HUES64 (cell line): ENCODE measurements around the gene PFN1.
A peak's percentile ranks its signal among the peaks of the same experiment; 100 is the strongest.

Source experiments
- H3K27ac ChIP-seq: 2 replicates; pipeline ENCODE4 v1.7.0; 2013; ENCODE audit warnings: low read depth, low read length, inconsistent platforms
- H3K27me3 ChIP-seq: 2 replicates; pipeline ENCODE4 v1.6.1; 2013; ENCODE audit warnings: mild to moderate bottlenecking, low read length; ENCODE audit not compliant: insufficient read depth
- H3K36me3 ChIP-seq: 2 replicates; pipeline ENCODE4 v1.6.1; 2013; ENCODE audit warnings: mild to moderate bottlenecking, low read length; ENCODE audit not compliant: insufficient read depth
- H3K4me1 ChIP-seq: 2 replicates; pipeline ENCODE4 v1.6.1; 2013; ENCODE audit warnings: mild to moderate bottlenecking, low read length, moderate library complexity; ENCODE audit not compliant: insufficient read depth
- H3K4me3 ChIP-seq: 2 replicates; pipeline ENCODE4 v1.5.1; 2013; ENCODE audit warnings: mild to moderate bottlenecking, low read length, moderate library complexity
- H3K9ac ChIP-seq: 2 replicates; pipeline ENCODE4 v1.6.1; 2013; ENCODE audit warnings: mild to moderate bottlenecking, low read depth, low read length
- H3K9me3 ChIP-seq: 2 replicates; pipeline ENCODE4 v1.6.1; 2013; ENCODE audit warnings: low read depth, low read length; ENCODE audit not compliant: insufficient read depth
- WGBS: fragments of 150-250, 120-280 bp; methylation state at CpG from one replicate; pipeline ENCODE4 v1.1.7; 2013; ENCODE audit warnings: missing lambda C conversion rate; 5-methylcytosine and 5-hydroxymethylcytosine counted together

The PFN1 gene

DNA sequence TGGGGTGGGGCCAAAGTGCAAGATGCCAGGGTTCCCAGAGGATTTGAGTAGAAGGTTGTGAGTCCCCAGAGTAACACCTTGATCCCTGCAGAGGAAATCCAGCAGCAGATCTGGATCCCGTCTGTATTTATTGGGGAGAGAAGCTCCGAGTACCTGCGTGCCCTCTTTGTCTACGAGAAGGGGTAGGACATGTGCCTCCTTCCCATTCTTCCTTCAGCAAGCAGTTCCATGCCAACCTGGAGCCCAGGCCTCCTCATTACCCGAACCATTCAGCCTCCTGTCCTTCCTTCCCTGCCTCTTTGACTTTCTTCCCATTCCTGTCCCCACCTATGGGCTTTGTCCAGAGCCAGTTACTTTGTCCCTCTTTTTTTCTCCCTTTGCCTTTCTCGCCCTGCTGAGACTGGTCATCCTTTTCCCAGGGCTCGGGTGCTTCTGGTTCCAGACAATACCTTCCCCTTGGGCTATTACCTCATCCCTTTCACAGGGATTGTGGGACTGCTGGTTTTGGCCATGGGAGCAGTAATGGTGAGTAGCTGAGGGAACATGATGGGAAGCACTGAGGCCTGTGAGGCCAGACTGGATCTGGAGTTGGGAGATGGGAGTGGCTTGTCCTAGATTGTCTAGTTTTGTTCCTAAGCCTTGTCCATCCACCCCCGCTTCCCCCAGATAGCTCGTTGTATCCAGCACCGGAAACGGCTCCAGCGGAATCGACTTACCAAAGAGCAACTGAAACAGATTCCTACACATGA lies 5.4 kb downstream of the PFN1 start:
- WGBS = 93% methylated on average over 13 of the region's 13 CpGs
- Histone ChIP-seq H3K27me3 (no peaks in the 10 kb centered on the region), H3K4me1 (peaks cover 32% of the 10 kb centered on the region; the same call in 1 of the 2 replicates), H3K9me3 (no peaks in the 10 kb centered on the region), H3K27ac (no peak overlapping the region), H3K9ac (no peak overlapping the region), H3K4me3 (no peak overlapping the region), H3K36me3 (peaks cover 63% of the 10 kb centered on the region)

DNA sequence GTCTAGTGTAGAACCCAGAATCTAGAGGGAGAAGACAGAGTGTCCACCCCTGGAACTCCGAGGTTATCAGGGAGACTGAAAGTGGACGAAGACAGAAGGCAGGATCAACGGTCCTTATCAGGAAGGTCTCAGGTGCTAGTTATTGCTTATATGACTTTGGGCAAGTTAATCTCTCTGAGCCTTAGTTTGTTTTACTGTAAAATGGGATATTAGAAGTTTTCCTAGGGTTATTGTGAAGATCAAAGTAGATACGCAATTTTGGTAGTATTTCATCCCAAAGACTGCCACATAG lies 7.1 kb downstream of the PFN1 start:
- H3K9me3 ChIP-seq = no peaks in the 10 kb centered on the region
- H3K36me3 ChIP-seq = peaks cover 66% of the 10 kb centered on the region
- H3K27me3 ChIP-seq = no peaks in the 10 kb centered on the region
- peak overlapping the region; percentile 89 for H3K9ac ChIP-seq
- peak overlapping the region; percentile 70 for H3K4me3 ChIP-seq
- H3K4me1 ChIP-seq = peaks cover 27% of the 10 kb centered on the region; the same call in 1 of the 2 replicates
- WGBS = 83% methylated on average over 4 of the region's 4 CpGs
- peak overlapping the region; percentile 90; the same call in 1 of the 2 replicates for H3K27ac ChIP-seq

DNA sequence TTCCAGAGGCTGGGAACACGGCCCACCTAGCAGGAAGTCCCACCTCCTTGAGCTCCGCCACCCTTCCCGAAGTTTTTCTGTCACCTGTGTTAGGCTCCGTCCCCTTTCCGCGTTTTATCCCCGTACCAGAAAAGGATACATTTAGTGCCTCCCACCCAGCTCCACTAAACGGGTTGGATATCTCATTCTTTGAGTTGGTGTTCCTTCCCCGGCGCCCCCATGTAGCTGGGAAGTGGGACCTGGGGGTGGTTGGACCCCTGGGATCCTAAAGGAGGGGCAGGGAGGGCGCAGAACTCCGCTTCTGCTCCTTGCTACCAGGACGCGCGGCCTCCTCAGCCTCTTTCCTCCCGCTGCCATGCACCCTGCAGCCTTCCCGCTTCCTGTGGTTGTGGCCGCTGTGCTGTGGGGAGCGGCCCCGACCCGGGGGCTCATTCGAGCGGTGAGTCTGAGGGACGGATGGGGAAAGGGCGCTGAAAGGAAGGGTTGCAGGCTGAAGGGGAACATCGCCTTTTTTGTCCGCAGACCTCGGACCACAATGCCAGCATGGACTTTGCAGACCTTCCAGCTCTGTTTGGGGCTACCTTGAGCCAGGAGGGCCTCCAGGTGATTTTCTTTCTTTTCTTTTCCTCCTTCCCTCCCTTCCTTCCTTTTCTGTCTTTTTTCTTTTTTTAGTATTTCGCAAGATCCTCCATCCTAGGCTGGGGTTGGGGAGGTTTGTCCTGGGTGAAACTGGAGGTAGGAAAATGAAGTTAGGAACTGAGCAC lies 7.6 kb downstream of the PFN1 start:
- H3K4me3 ChIP-seq = peak overlapping the region; percentile 70
- H3K27ac ChIP-seq = peak overlapping the region; percentile 90
- peak overlapping the region; percentile 89 for H3K9ac ChIP-seq
- H3K36me3 ChIP-seq = peaks cover 60% of the 10 kb centered on the region
- WGBS = 3% methylated on average over 29 of the region's 29 CpGs
- peaks cover 23% of the 10 kb centered on the region; the same call in 1 of the 2 replicates for H3K4me1 ChIP-seq
- H3K27me3 ChIP-seq = no peaks in the 10 kb centered on the region
- no peaks in the 10 kb centered on the region for H3K9me3 ChIP-seq

DNA sequence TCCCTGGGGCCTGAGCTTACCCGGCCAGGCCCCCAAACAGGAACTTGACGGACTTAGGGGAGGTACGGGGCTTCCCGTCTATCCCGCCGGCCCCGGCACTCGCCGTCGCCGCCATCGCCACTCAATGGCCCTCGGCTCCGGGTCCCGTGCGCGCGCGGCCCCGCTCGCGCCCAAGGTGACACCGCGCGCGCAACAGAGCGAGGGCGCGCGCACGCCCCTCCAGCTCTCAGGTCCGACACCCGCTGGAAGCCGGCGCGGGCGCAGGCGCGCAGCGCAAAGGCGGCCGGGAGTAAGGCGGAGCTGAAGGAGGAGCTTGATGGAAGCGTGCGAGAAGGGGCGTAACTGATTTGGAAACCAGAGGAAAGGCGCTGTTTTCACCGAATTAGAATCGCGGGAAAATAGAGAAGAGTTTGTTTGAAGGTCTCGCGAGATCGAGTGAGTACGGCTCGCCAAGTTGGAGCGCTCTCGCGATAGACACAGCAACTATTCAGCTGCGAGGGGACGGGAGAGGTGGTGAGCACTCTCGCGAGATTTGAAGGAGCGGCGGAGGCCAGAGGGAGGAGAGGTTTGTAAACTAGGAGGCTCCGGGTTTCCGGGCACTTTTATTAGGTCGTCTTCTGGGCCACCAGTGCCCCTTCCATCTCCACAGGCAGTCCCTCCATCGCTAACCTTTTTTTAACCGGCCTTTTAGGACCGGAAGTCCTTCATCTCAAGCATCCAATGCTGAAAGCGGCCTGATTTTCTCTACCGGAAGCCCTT lies 8.4 kb downstream of the PFN1 start, which contains the start of the genes RNF167 and SLC25A11:
Gene RNF167, plus strand, starts transcription at position 473 of the 759 bp plus-strand sequence. CDS start 642 bp downstream, outside the sequence.
Gene SLC25A11, minus strand, starts transcription at position 251 of the 759 bp plus-strand sequence. Its CDS starts 136 bp downstream, at position 115.
- Histone ChIP-seq H3K36me3 (peaks cover 53% of the 10 kb centered on the region), H3K27ac (peak within 1 kb of the TSS; percentile 90), H3K4me1 (peaks cover 15% of the 10 kb centered on the region; the same call in 1 of the 2 replicates), H3K4me3 (peak within 1 kb of the TSS; percentile 70), H3K9ac (peak within 1 kb of the TSS; percentile 89), H3K9me3 (no peaks in the 10 kb centered on the region), H3K27me3 (no peaks in the 10 kb centered on the region)
- under 1% methylated on average over 72 of the region's 72 CpGs for WGBS

DNA sequence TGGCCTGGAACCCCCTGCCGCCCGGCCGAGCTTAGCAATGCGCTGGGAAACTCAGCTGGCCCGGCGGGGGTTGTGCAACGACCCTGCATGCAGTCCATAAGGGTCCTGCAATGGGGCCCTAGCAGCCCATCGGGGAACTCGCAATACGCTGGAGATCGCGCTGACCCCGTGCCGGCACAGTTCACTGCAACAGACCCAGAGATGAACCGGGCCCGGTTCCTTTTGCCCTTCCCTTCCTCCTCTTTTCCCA lies 8.9 kb downstream of the PFN1 start:
- Histone ChIP-seq H3K27me3 (no peaks in the 10 kb centered on the region), H3K9ac (peak overlapping the region; percentile 89), H3K4me3 (peak overlapping the region; percentile 70), H3K4me1 (peaks cover 13% of the 10 kb centered on the region; the same call in 1 of the 2 replicates), H3K9me3 (no peaks in the 10 kb centered on the region), H3K36me3 (peaks cover 48% of the 10 kb centered on the region), H3K27ac (peak overlapping the region; percentile 90)
- WGBS = 1% methylated on average over 16 of the region's 16 CpGs

DNA sequence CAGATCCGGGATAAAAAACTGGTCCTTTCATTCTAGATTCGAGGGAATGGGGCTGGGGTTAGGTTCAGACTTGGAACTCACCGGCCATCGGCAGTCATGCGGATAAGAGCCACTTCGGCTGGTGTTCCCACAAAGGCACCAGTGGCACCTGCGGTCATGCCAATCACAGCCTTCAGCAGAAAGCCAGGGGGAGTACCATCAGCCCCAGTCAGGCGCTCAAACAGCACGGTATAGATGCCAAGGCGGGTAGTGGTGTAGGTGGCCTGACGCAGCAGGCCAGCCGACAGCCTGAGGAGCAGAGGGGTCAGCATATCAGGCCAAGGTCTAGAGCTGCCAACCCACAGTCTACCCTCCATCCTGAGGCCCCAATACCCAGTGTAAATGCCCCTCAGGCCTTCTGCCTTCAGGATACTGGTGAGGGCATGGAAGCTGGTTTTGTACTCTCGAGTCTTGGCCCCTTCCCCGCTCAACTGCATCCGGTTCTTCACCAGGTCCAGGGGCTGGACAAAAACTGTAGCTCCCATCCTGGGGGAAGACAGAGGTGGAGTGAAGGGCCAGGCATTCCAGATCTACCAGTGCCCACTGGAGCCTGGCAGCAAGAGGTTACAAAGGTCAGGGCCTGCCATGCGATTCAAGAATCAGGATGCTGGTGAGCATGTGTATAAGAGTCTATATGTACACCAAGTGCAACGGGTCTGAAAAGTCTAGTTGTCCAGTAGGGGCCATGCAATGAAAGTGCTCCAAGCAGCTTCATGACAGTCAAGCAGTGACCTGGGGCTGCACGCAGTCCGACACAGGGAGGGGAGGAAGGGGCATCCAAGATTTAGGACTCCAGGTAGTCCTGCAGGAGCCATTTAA lies 9.4 kb downstream of the PFN1 start:
- Histone ChIP-seq H3K4me1 (peaks cover 13% of the 10 kb centered on the region; the same call in 1 of the 2 replicates), H3K9ac (peak overlapping the region; percentile 89), H3K36me3 (peaks cover 43% of the 10 kb centered on the region), H3K9me3 (no peaks in the 10 kb centered on the region), H3K4me3 (peak overlapping the region; percentile 70), H3K27me3 (no peaks in the 10 kb centered on the region), H3K27ac (peak overlapping the region; percentile 90)
- 70% methylated on average over 19 of the region's 19 CpGs for WGBS

DNA sequence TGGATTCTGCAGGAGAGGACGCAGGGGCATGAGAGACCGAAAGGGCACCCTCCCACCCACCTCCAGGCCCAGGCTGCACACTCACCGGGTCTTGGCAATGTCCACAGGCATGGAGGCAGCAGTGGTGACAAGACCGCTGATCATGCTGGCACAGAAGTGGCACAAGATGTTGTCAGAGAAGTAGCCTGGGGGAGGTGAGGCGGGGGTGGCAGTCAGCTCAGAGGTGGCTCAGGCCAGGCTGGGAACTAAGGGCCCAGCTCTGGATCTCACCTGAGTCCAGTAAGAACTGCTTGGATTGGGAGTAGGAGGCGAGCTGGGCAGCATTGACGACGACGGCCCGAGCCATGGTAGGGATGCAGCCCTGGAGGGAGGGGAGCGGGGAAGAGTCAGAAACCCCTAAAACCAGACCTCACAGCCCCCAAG lies 10.2 kb downstream of the PFN1 start:
- Histone ChIP-seq H3K27ac (no peak overlapping the region), H3K9ac (peak overlapping the region; percentile 89), H3K4me1 (peaks cover 13% of the 10 kb centered on the region; the same call in 1 of the 2 replicates), H3K9me3 (no peaks in the 10 kb centered on the region), H3K4me3 (no peak overlapping the region), H3K36me3 (peaks cover 34% of the 10 kb centered on the region), H3K27me3 (no peaks in the 10 kb centered on the region)
- 92% methylated on average over 11 of the region's 11 CpGs for WGBS

DNA sequence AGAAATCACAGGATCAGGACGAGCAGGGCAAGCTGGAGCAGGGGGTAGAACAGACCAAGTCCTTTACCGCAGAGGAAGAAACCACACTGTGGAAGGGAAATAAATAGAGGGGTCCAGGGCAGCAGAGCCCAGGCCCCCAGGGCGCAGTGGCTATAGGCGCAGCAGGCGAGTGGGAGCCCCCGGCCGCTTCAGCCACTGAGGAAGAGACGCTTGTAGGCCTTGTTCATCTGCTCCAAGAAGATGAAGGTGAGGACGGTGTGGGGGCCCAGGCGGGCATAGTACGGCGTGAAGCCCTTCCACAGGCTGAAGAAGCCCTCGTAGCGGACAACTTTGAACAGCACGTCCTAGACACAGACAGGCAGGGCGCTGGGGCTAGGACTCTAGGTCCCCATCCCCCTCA lies 10.8 kb downstream of the PFN1 start:
- Histone ChIP-seq H3K27me3 (no peaks in the 10 kb centered on the region), H3K9ac (no peak overlapping the region), H3K9me3 (no peaks in the 10 kb centered on the region), H3K4me1 (peaks cover 13% of the 10 kb centered on the region; the same call in 1 of the 2 replicates), H3K4me3 (no peak overlapping the region), H3K36me3 (peaks cover 29% of the 10 kb centered on the region), H3K27ac (no peak overlapping the region)
- 95% methylated on average over 16 of the region's 16 CpGs for WGBS

DNA sequence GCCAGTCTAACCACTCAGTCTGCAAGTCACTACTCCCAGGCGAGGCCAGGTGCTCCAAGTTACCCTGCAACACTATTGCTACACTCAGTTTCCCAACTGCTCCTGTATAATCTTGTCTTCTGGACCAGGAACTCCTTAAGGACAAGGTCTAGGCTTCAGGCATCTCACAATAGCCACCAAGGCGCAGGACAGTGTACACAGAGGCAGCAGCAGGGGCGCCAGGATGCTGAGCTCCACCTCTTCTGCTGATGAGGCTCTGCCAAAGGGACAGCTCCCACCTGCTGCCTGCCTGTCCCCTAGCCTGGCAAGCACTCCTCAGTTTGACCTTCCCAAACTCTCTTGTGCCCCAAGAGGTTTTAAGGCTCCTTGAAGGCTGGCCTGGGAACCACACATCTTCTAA lies 11.9 kb downstream of the PFN1 start:
- Histone ChIP-seq H3K9me3 (no peaks in the 10 kb centered on the region), H3K9ac (no peak overlapping the region), H3K4me1 (peaks cover 13% of the 10 kb centered on the region; the same call in 1 of the 2 replicates), H3K36me3 (peaks cover 21% of the 10 kb centered on the region), H3K4me3 (no peak overlapping the region), H3K27ac (no peak overlapping the region), H3K27me3 (no peaks in the 10 kb centered on the region)
- 93% methylated on average over 3 of the region's 3 CpGs for WGBS

DNA sequence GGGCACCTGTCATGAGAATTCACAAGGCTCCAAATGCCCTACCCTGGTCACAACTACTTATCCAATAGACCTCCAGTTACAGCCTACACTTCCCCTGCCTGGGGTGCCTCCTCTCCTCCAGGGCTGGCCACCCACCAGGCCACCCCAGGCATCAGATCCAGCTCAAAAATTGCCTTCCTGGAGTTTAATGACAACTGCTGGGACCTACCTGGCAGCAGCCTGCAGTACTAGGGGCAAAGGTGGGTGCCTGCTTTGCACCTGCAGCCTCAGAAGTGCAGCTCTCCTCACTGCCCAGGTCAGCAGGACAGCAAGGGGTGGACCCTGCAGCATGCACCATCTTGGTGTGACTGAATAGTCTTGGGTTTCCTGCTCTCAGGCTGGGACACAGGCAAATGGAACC lies 12.7 kb downstream of the PFN1 start:
- Histone ChIP-seq H3K27ac (no peak overlapping the region), H3K9me3 (no peaks in the 10 kb centered on the region), H3K4me3 (no peak overlapping the region), H3K4me1 (peaks cover 9% of the 10 kb centered on the region; the same call in 1 of the 2 replicates), H3K27me3 (no peaks in the 10 kb centered on the region), H3K36me3 (peaks cover 21% of the 10 kb centered on the region), H3K9ac (no peak overlapping the region)
